GM23338 (cell line): ENCODE results near the gene CELSR3. TPM values are rescaled to one million over a fixed set of nuclear protein-coding genes. Genes with fewer than 3 reads are reported as not detected.

Source experiments
- ATAC-seq: fragments of 200-7000 bp; cut with Tn5 transposase; 3 replicates; pipeline ENCODE4 v1.9.1; 2020
- DNase-seq: peaks from one replicate; pipeline ENCODE4 v3.0.0-alpha.2; 2015; ENCODE audit warnings: low spot score
- H2AFZ ChIP-seq: fragments of 200-600 bp; sonication (generic); 2 replicates; pipeline ENCODE4 v1.8.0; 2016; ENCODE audit warnings: antibody characterized with exemption, mild to moderate bottlenecking, moderate library complexity
- H3F3A ChIP-seq: fragments of 200-600 bp; sonication (generic); replicated peaks from 2 replicates; pipeline ENCODE4 v1.8.0; 2017; ENCODE audit warnings: antibody characterized with exemption, mixed run types, low read depth
- H3K27ac ChIP-seq: fragments of 200-600 bp; sonication (generic); 2 replicates; pipeline ENCODE4 v1.6.1; 2016; ENCODE audit warnings: low read depth
- H3K27me3 ChIP-seq: fragments of 200-600 bp; sonication (generic); 2 replicates; pipeline ENCODE4 v1.8.0; 2016; ENCODE audit warnings: mild to moderate bottlenecking, mixed run types, moderate library complexity; ENCODE audit not compliant: insufficient read depth
- H3K36me3 ChIP-seq: fragments of 200-600 bp; sonication (generic); 2 replicates; pipeline ENCODE4 v1.8.0; 2016; ENCODE audit warnings: mild to moderate bottlenecking; ENCODE audit not compliant: insufficient read depth
- H3K4me1 ChIP-seq: fragments of 200-600 bp; sonication (generic); 2 replicates; pipeline ENCODE4 v1.8.0; 2016; ENCODE audit warnings: mild to moderate bottlenecking, moderate library complexity; ENCODE audit not compliant: insufficient read depth
- H3K4me2 ChIP-seq: fragments of 200-600 bp; sonication (generic); 2 replicates; pipeline ENCODE4 v1.7.1; 2017; ENCODE audit warnings: mixed run types
- H3K4me3 ChIP-seq: fragments of 200-600 bp; sonication (generic); 2 replicates; pipeline ENCODE4 v1.6.1; 2016; ENCODE audit warnings: mixed run types
- H3K79me2 ChIP-seq: fragments of 200-600 bp; sonication (generic); replicated peaks from 2 replicates; pipeline ENCODE4 v1.8.0; 2017; ENCODE audit warnings: mild to moderate bottlenecking; ENCODE audit not compliant: insufficient read depth
- H3K9me2 ChIP-seq: fragments of 200-600 bp; sonication (generic); 2 replicates; pipeline ENCODE4 v1.8.0; 2017; ENCODE audit not compliant: insufficient read depth
- H4K20me1 ChIP-seq: fragments of 200-600 bp; sonication (generic); replicated peaks from 2 replicates; pipeline ENCODE4 v1.8.0; 2017; ENCODE audit warnings: mild to moderate bottlenecking; ENCODE audit not compliant: insufficient read depth
- H3K27ac Mint-ChIP-seq: 2 replicates; pipeline ENCODE4 v1.8.0; 2020; ENCODE audit warnings: inconsistent platforms, mild to moderate bottlenecking, moderate library complexity, mixed read lengths
- H3K27me3 Mint-ChIP-seq: 3 replicates; pipeline ENCODE4 v1.8.0; 2022; ENCODE audit warnings: low read depth, mild to moderate bottlenecking, moderate library complexity, mixed read lengths, inconsistent platforms; ENCODE audit not compliant: insufficient read depth, poor library complexity
- H3K36me3 Mint-ChIP-seq: 3 replicates; pipeline ENCODE4 v1.8.0; 2021; ENCODE audit warnings: low read depth, mild to moderate bottlenecking, inconsistent platforms, moderate library complexity, mixed read lengths
- H3K4me1 Mint-ChIP-seq: 3 replicates; pipeline ENCODE4 v1.8.0; 2020; ENCODE audit warnings: mild to moderate bottlenecking, inconsistent platforms, mixed read lengths
- H3K4me3 Mint-ChIP-seq: 3 replicates; pipeline ENCODE4 v1.8.0; 2021; ENCODE audit warnings: moderate library complexity, mild to moderate bottlenecking, inconsistent platforms, mixed read lengths
- H3K9me3 Mint-ChIP-seq: 3 replicates; pipeline ENCODE4 v1.8.0; 2020; ENCODE audit warnings: moderate library complexity, mild to moderate bottlenecking, inconsistent platforms, mixed read lengths
- CREB1 ChIP-seq: fragments of 250-450 bp; sonication (Bioruptor Pico); IDR thresholded peaks from 2 replicates; pipeline ENCODE4 v1.5.0; 2020; ENCODE audit warnings: low read depth, mild to moderate bottlenecking, moderate library complexity
- ETS1 ChIP-seq: IDR thresholded peaks from 2 replicates; pipeline ENCODE4 v1.6.1; 2016; ENCODE audit warnings: antibody characterized with exemption
- EZH2 ChIP-seq: fragments of 200-600 bp; sonication (generic); IDR thresholded peaks from one replicate; pipeline ENCODE4 v1.8.0; 2017; ENCODE audit warnings: antibody characterized with exemption, mild to moderate bottlenecking, low read depth; ENCODE audit not compliant: unreplicated experiment
- JUNB ChIP-seq: IDR thresholded peaks from one replicate; pipeline ENCODE4 v1.6.1; 2016; ENCODE audit warnings: antibody characterized with exemption; ENCODE audit not compliant: unreplicated experiment
- NANOG ChIP-seq: IDR thresholded peaks from 2 replicates; pipeline ENCODE4 v1.6.1; 2016; ENCODE audit warnings: antibody characterized with exemption, borderline replicate concordance
- POLR2AphosphoS5 ChIP-seq: IDR thresholded peaks from 2 replicates; pipeline ENCODE4 v1.6.1; 2016; ENCODE audit warnings: antibody characterized with exemption, low read depth
- STAT1 ChIP-seq: IDR thresholded peaks from one replicate; pipeline ENCODE4 v1.6.1; 2016; ENCODE audit warnings: antibody characterized with exemption; ENCODE audit not compliant: unreplicated experiment
- ZNF114 ChIP-seq: fragments of 250-450 bp; sonication (Bioruptor Pico); IDR thresholded peaks from 2 replicates; pipeline ENCODE4 v1.5.0; 2020; ENCODE audit warnings: mild to moderate bottlenecking, moderate library complexity
- polyA plus RNA-seq: library from polyadenylated mRNA; unstranded; fragments of >200 nt; fragmentation: Nextera tagmentation; extraction: Ambion mirVana; gene quantifications from 2 replicates; pipeline ENCODE4 v1.2.1, GENCODE V29; 2016
- total RNA-seq: library from RNA; depleted of rRNA; stranded (reverse); fragments of >200 nt; shearing (Covaris generic); gene quantifications from 2 replicates; pipeline ENCODE4 v1.2.3, GENCODE V29; 2014
- TF ChIP-seq, protein P1 (sequence below), 2 experiments: fragments of 200-600 bp in 1 of 2; sonication (generic) in 1 of 2; conservative IDR thresholded peaks; 2 replicates each; pipeline versions ENCODE4 v1.5.1 to v1.6.1; 2016 to 2017; ENCODE audit warnings: antibody characterized with exemption in 2 of 2, low read depth in 2 of 2, mild to moderate bottlenecking in 2 of 2, moderate library complexity in 1 of 2
- TF ChIP-seq, protein P2 (sequence below): fragments of 250-450 bp; sonication (Bioruptor Pico); IDR thresholded peaks from 2 replicates; pipeline ENCODE4 v1.5.0; 2020; ENCODE audit warnings: mild to moderate bottlenecking, moderate library complexity

CELSR3 gene
- total and polyA plus RNA-seq, 2 experiments from 2014 or later: 7.5 to 33.3 TPM

- peak; percentile 84 for ATAC-seq
Measured at GRCh38 chr3:48685603-48686511, 23.2 kb upstream of the CELSR3 start, which contains the start of gene NCKIPSD. Gene NCKIPSD (minus strand): TSS chr3:48685915. CDS start chr3:48685807, 108 bp downstream.

More at GRCh38 chr3:48685603-48686511, 23.2 kb upstream of the CELSR3 start, which contains the start of gene NCKIPSD:
- Histone ChIP-seq H3K27me3 (no peaks in the 10 kb centered on the region), H3K27ac (peak within 1 kb of the TSS; percentile 70; the same call in 1 of the 2 replicates), H3K4me2 (peak within 1 kb of the TSS; percentile 91), H3K79me2 (peaks cover 13% of the 10 kb centered on the region), H3F3A (peaks cover 39% of the 10 kb centered on the region), H3K36me3 (peaks cover 25% of the 10 kb centered on the region), H3K4me3 (peak within 1 kb of the TSS; percentile 89), H2AFZ (peak within 1 kb of the TSS; percentile 80), H3K4me1 (peaks cover 7% of the 10 kb centered on the region), H3K9me2 (no peaks in the 10 kb centered on the region), H4K20me1 (peaks cover 25% of the 10 kb centered on the region)
- TF ChIP-seq EZH2 (no peak), JUNB (no peak), NANOG (no peak), CREB1 (CRISPR knock-in tag) (peak; percentile 43), ETS1 (no peak), POLR2AphosphoS5 (peak; percentile 93), STAT1 (no peak), ZNF114 (no peak)
- TF ChIP-seq, protein P1, sequence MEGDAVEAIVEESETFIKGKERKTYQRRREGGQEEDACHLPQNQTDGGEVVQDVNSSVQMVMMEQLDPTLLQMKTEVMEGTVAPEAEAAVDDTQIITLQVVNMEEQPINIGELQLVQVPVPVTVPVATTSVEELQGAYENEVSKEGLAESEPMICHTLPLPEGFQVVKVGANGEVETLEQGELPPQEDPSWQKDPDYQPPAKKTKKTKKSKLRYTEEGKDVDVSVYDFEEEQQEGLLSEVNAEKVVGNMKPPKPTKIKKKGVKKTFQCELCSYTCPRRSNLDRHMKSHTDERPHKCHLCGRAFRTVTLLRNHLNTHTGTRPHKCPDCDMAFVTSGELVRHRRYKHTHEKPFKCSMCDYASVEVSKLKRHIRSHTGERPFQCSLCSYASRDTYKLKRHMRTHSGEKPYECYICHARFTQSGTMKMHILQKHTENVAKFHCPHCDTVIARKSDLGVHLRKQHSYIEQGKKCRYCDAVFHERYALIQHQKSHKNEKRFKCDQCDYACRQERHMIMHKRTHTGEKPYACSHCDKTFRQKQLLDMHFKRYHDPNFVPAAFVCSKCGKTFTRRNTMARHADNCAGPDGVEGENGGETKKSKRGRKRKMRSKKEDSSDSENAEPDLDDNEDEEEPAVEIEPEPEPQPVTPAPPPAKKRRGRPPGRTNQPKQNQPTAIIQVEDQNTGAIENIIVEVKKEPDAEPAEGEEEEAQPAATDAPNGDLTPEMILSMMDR (conservative IDR thresholded peaks at IDR 0.05; ENCODE audit: low read depth in 2 of 2): peak; percentile 46 to 86
- TF ChIP-seq, protein P2, sequence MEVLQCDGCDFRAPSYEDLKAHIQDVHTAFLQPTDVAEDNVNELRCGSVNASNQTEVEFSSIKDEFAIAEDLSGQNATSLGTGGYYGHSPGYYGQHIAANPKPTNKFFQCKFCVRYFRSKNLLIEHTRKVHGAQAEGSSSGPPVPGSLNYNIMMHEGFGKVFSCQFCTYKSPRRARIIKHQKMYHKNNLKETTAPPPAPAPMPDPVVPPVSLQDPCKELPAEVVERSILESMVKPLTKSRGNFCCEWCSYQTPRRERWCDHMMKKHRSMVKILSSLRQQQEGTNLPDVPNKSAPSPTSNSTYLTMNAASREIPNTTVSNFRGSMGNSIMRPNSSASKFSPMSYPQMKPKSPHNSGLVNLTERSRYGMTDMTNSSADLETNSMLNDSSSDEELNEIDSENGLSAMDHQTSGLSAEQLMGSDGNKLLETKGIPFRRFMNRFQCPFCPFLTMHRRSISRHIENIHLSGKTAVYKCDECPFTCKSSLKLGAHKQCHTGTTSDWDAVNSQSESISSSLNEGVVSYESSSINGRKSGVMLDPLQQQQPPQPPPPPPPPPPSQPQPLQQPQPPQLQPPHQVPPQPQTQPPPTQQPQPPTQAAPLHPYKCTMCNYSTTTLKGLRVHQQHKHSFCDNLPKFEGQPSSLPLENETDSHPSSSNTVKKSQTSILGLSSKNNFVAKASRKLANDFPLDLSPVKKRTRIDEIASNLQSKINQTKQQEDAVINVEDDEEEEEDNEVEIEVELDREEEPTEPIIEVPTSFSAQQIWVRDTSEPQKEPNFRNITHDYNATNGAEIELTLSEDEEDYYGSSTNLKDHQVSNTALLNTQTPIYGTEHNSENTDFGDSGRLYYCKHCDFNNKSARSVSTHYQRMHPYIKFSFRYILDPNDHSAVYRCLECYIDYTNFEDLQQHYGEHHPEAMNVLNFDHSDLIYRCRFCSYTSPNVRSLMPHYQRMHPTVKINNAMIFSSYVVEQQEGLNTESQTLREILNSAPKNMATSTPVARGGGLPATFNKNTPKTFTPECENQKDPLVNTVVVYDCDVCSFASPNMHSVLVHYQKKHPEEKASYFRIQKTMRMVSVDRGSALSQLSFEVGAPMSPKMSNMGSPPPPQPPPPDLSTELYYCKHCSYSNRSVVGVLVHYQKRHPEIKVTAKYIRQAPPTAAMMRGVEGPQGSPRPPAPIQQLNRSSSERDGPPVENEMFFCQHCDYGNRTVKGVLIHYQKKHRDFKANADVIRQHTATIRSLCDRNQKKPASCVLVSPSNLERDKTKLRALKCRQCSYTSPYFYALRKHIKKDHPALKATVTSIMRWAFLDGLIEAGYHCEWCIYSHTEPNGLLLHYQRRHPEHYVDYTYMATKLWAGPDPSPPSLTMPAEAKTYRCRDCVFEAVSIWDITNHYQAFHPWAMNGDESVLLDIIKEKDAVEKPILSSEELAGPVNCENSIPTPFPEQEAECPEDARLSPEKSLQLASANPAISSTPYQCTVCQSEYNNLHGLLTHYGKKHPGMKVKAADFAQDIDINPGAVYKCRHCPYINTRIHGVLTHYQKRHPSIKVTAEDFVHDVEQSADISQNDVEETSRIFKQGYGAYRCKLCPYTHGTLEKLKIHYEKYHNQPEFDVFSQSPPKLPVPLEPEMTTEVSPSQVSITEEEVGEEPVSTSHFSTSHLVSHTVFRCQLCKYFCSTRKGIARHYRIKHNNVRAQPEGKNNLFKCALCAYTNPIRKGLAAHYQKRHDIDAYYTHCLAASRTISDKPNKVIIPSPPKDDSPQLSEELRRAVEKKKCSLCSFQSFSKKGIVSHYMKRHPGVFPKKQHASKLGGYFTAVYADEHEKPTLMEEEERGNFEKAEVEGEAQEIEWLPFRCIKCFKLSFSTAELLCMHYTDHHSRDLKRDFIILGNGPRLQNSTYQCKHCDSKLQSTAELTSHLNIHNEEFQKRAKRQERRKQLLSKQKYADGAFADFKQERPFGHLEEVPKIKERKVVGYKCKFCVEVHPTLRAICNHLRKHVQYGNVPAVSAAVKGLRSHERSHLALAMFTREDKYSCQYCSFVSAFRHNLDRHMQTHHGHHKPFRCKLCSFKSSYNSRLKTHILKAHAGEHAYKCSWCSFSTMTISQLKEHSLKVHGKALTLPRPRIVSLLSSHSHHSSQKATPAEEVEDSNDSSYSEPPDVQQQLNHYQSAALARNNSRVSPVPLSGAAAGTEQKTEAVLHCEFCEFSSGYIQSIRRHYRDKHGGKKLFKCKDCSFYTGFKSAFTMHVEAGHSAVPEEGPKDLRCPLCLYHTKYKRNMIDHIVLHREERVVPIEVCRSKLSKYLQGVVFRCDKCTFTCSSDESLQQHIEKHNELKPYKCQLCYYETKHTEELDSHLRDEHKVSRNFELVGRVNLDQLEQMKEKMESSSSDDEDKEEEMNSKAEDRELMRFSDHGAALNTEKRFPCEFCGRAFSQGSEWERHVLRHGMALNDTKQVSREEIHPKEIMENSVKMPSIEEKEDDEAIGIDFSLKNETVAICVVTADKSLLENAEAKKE: no peak
- Mint-ChIP-seq H3K4me1 (peaks cover 17% of the 10 kb centered on the region), H3K27me3 (peaks cover 12% of the 10 kb centered on the region), H3K4me3 (peak within 1 kb of the TSS; percentile 86), H3K9me3 (no peaks in the 10 kb centered on the region; the same call in 2 of the 3 replicates), H3K36me3 (peaks cover 59% of the 10 kb centered on the region), H3K27ac (peak within 1 kb of the TSS; percentile 50; the same call in 1 of the 2 replicates)
- peak; percentile 93 for DNase-seq
